HEK293T (cell line): Measurements from ENCODE around the gene ZBTB9.

Source experiments
- CTCF ChIA-PET: fragments of 350-600 bp; formaldehyde crosslinking; extraction: SDS; loops from one replicate; lab custom pipeline; 2021; ENCODE audit warnings: antibody characterized with exemption, inconsistent platforms; lab: Yijun Ruan, JAX
- POLR2A ChIA-PET: fragments of 350-600 bp; formaldehyde crosslinking; extraction: SDS; loops from one replicate; lab custom pipeline; 2020; ENCODE audit warnings: antibody characterized with exemption, inconsistent platforms; lab: Yijun Ruan, JAX
- DNase-seq: peaks from one replicate; pipeline ENCODE4 v3.0.0; 2012; ENCODE audit warnings: mixed read lengths; ENCODE audit errors: extremely low spot score
- ARNT ChIP-seq: fragments of 450-650 bp; IDR thresholded peaks from 2 replicates; pipeline ENCODE4 v1.6.1; 2017; ENCODE audit warnings: mild to moderate bottlenecking
- BHLHE40 ChIP-seq: fragments of 450-650 bp; IDR thresholded peaks from 2 replicates; pipeline ENCODE4 v1.6.1; 2016; ENCODE audit warnings: mild to moderate bottlenecking, moderate library complexity, borderline replicate concordance
- CTBP1 ChIP-seq: fragments of 450-650 bp; IDR thresholded peaks from 2 replicates; pipeline ENCODE4 v1.6.1; 2016; ENCODE audit warnings: borderline replicate concordance
- ELF4 ChIP-seq: fragments of 450-650 bp; IDR thresholded peaks from 2 replicates; pipeline ENCODE4 v1.6.1; 2017; ENCODE audit warnings: antibody characterized with exemption
- FOXA1 ChIP-seq: fragments of 450-650 bp; IDR thresholded peaks from 2 replicates; pipeline ENCODE4 v1.6.1; 2016; ENCODE audit warnings: mild to moderate bottlenecking
- FOXK2 ChIP-seq: fragments of 450-650 bp; IDR thresholded peaks from 2 replicates; pipeline ENCODE4 v1.6.1; 2016; ENCODE audit warnings: mild to moderate bottlenecking
- FOXM1 ChIP-seq: fragments of 450-650 bp; IDR thresholded peaks from 2 replicates; pipeline ENCODE4 v1.6.1; 2017; ENCODE audit warnings: mild to moderate bottlenecking, borderline replicate concordance
- HDGF ChIP-seq: fragments of 450-650 bp; IDR thresholded peaks from 2 replicates; pipeline ENCODE4 v1.6.1; 2017; ENCODE audit warnings: antibody characterized with exemption, borderline replicate concordance
- L3MBTL2 ChIP-seq: fragments of 450-650 bp; conservative IDR thresholded peaks from 2 replicates; pipeline ENCODE4 v1.6.1; 2016; ENCODE audit warnings: mild to moderate bottlenecking
- LEF1 ChIP-seq: fragments of 450-650 bp; IDR thresholded peaks from 2 replicates; pipeline ENCODE4 v1.6.1; 2017; ENCODE audit warnings: mild to moderate bottlenecking, borderline replicate concordance
- NFRKB ChIP-seq: fragments of 450-650 bp; IDR thresholded peaks from 2 replicates; pipeline ENCODE4 v1.6.1; 2016; ENCODE audit warnings: mild to moderate bottlenecking, moderate library complexity
- SP1 ChIP-seq: fragments of 450-650 bp; IDR thresholded peaks from 2 replicates; pipeline ENCODE4 v1.6.1; 2017
- SUZ12 ChIP-seq: fragments of 450-650 bp; IDR thresholded peaks from 2 replicates; pipeline ENCODE4 v1.6.1; 2016; ENCODE audit warnings: mild to moderate bottlenecking
- TARDBP ChIP-seq: fragments of 450-650 bp; IDR thresholded peaks from 2 replicates; pipeline ENCODE4 v1.6.1; 2016
- ZNF384 ChIP-seq: fragments of 450-650 bp; IDR thresholded peaks from 2 replicates; pipeline ENCODE4 v1.6.1; 2016
- TF ChIP-seq, protein P1 (sequence below): fragments of 450-650 bp; IDR thresholded peaks from 2 replicates; pipeline ENCODE4 v1.6.1; 2016

The ZBTB9 gene

DNA sequence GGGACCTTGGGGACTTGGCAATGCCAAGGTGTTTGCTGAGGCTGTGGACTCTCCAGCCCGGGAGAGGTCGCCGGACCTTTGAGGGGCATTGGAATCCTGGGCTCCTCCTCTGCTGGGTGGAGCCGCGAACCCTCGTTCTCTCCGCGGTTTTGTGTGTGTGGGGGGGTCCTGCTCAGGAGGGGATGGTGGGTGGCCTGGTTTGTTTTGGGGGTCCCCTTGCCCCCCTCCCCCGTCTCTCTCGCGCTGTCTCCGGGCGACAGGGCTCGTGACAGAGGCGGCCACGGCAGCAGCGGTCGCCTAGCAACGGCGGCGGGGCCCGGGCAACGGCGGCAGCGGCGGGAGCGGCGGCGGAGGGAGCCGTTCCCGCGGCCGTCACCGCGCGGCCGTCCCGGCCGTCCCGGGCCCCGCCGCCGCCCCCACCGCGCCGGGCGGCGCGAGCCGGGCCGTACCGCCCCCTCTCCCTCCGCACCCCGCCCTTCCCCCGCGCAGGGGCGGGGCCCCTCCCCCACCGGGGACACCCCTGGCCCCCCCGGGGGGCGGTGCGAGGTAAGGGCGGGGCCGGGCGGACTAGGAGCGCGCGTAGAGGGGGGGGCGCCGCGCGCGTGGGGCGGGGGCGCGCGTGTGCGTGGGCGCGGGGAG, 26.7 kb upstream of the ZBTB9 start:
- TF ChIP-seq TARDBP (no peak), ARNT (no peak), FOXK2 (no peak), FOXM1 (no peak), ELF4 (no peak), LEF1 (no peak), BHLHE40 (no peak), SUZ12 (no peak), FOXA1 (no peak), ZNF384 (no peak), SP1 (no peak), HDGF (no peak), L3MBTL2 (no peak), NFRKB (no peak), CTBP1 (no peak)
- TF ChIP-seq, protein P1, sequence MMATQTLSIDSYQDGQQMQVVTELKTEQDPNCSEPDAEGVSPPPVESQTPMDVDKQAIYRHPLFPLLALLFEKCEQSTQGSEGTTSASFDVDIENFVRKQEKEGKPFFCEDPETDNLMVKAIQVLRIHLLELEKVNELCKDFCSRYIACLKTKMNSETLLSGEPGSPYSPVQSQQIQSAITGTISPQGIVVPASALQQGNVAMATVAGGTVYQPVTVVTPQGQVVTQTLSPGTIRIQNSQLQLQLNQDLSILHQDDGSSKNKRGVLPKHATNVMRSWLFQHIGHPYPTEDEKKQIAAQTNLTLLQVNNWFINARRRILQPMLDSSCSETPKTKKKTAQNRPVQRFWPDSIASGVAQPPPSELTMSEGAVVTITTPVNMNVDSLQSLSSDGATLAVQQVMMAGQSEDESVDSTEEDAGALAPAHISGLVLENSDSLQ = no peak
- DNase-seq = peak; percentile 51
- POLR2A ChIA-PET = no interaction called here
- CTCF ChIA-PET = no interaction called here

DNA sequence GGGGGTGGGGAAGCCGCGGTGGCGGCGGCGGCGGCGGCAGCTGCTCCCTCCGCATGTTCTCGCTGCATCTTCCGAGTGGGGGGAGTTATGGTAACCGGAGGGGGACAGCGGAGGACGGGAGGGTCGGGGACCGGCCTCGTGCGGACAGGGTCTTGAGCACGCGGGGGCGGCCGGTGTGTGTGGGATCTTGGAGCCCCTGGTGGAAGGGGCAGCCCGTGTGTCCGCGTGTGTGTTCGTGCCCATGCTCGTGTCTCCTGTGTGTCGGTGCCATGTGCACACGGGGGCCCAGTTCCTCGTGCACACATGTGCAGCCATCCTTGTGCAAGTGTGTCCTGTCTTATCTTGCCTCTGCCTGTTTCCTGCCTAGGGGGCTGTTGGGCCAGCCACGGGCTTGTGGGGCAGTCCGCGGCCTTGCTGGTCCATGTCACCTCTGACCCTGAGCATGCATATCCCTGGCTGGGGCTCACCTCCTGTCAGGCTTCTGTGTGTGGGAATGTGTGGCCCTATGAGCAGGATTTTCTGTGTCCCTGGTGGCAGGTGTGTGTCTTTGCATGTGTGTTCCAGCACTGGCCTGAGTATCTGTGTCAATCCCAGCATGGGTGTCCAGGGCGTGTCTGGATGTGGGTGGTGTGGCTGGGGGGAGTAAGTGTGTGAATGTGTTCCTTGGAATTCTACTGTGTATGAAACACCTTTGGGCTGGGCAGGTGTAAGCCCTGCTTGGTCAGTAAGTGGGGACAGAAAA, 26.0 kb upstream of the ZBTB9 start:
- POLR2A ChIA-PET = interaction anchor here (0.7 to 0.8 kb wide), 2 partner anchors 26 to 152 kb away, joined by 3 to 5 read pairs; partner anchors contain the start of genes BAK1 and ZBTB9
- CTCF ChIA-PET = interaction anchor here (0.7 to 1.1 kb wide), 2 partner anchors 10 to 151 kb away, joined by 3 read pairs; partner anchors contain the start of gene B3GALT4
- peak; percentile 57 for DNase-seq
- TF ChIP-seq LEF1 (no peak), ELF4 (no peak), ARNT (no peak), CTBP1 (no peak), NFRKB (no peak), L3MBTL2 (peak; percentile 90), TARDBP (no peak), SUZ12 (no peak), FOXA1 (no peak), FOXM1 (no peak)
- TF ChIP-seq, protein P1 = peak; percentile 67

DNA sequence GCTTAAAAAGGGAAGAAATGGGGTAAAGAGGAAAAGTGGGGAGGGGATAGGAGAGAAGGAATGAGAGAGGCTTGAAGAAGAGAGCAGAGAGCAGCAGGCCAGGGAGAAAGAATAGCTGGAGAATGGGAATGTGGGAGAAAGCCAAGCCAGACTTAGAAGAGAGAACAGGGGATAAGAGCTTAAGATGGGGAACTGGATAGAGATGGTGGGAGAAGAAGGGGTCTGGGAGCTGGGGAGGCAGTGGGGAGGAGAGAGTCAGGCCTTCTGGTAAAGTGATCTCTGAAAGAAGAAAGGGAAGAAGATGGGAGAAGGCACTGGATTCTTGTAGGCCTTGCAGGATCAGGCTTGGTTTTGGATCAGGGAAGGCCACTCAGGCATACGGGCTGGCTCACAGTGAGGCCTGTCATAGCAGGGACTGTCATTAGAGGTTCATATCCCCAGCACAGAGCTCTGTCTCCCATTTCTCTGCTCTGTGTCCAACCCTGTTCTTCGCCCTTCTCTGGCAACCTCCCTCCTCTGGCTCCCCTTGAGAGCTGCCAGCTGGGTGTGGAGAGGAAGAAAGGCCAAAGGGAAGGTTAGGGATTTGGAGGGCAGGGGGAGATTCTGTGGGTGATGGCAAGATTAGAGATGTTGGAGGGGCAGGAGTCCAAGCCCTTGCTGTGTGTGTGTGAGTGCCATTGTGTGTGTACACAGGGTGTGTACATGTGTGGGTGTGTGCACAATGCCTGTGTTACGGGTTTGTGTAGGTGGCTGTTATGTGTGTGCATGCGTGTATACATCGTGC, 25.2 kb upstream of the ZBTB9 start:
- TF ChIP-seq, protein P1 = no peak
- no peak for TF ChIP-seq FOXK2
- TF ChIP-seq ARNT = no peak
- no peak for TF ChIP-seq TARDBP
- TF ChIP-seq ELF4 = no peak
- TF ChIP-seq L3MBTL2 = no peak
- no peak for TF ChIP-seq SUZ12
- no peak for TF ChIP-seq FOXM1

DNA sequence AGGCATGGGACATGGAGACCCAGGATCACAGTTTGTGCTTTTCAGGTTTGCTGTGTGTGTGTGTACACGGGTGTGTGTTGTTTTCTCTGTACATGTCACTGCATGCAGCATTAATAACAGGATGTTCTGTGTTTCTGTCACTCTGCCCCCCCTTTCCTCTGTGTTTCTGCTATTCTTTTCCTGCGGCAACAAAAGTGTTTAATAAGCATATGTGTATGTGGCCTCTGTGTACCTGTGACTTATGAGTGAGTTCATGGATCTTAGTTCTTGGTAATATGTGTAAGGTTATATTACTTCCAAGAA, 24.7 kb upstream of the ZBTB9 start:
- ChIA-PET POLR2A (interaction anchor here (2.1 kb wide), 1 partner anchor 20 kb away, joined by 5 read pairs; no protein-coding TSS in a partner anchor), CTCF (no interaction called here)
- TF ChIP-seq SP1 = no peak
- TF ChIP-seq ZNF384 = no peak
- no peak for TF ChIP-seq TARDBP
- TF ChIP-seq ARNT = no peak
- no peak for TF ChIP-seq LEF1
- DNase-seq = no peak

More for the DNA sequence above, 25.2 kb upstream of the ZBTB9 start:
- no peak for DNase-seq
- ChIA-PET CTCF (interaction anchor here (0.7 to 1.1 kb wide), 2 partner anchors 10 to 152 kb away, joined by 3 read pairs; partner anchors contain the start of gene B3GALT4), POLR2A (interaction anchor here (0.7 to 2.1 kb wide), 3 partner anchors 19 to 151 kb away, joined by 3 to 5 read pairs (median 5); partner anchors contain the start of genes BAK1 and ZBTB9)

DNA sequence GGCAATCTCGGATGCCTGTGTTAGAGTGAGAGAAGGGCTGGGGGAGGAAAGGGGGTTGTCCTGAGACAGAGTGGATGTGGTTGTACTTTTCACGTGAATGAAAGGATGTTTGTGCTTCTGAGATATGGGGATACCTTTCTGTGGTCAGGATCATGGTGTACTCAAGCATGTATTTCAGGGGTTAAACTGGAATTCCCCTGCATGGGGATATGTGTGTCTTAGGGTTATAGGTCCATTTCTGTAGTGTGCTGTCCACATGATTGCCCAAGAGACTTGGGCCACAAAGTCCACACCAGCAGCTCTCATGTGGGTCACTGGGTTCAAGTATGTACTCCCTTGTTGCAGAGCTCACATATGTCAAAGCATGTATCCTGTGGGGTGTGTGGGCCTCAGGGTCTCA, 24.0 kb upstream of the ZBTB9 start:
- no peak for DNase-seq
- POLR2A ChIA-PET = interaction anchor here (0.9 to 2.1 kb wide), 6 partner anchors 12 to 158 kb away, joined by 3 to 17 read pairs (median 4); partner anchors contain the start of genes CUTA, RPS18, SYNGAP1 and VPS52
- CTCF ChIA-PET = interaction anchor here (1.3 kb wide), 1 partner anchor 153 kb away, joined by 3 read pairs; no protein-coding TSS in a partner anchor
- TF ChIP-seq L3MBTL2 (no peak), SUZ12 (no peak), NFRKB (no peak), ELF4 (no peak), FOXM1 (no peak), HDGF (no peak), ARNT (no peak), SP1 (no peak), LEF1 (no peak), FOXA1 (no peak)
